Left lung (tissue), 10 donors: Measurements from ENCODE around the gene PFKFB3. TPM values are rescaled to one million over a fixed set of nuclear protein-coding genes. Genes with fewer than 3 reads are reported as not detected.

Experiments used
- ATAC-seq: fragments of 200-7000 bp; cut with Tn5 transposase; one replicate; pipeline ENCODE4 v1.9.1; 2020; ENCODE audit warnings: moderate library complexity
- DNase-seq, 4 donors: peaks; one replicate each; pipeline ENCODE4 v3.0.0-alpha.2; 2013 to 2020
- H3K27ac ChIP-seq, 2 donors: fragments of 200-600 bp; sonication (generic) in 1 of 2; one replicate each; pipeline versions ENCODE4 v1.5.0 to v1.8.0; 2020 to 2021
- H3K27me3 ChIP-seq, 2 donors: fragments of 200-600 bp; sonication (generic) in 1 of 2; one replicate each; pipeline versions ENCODE4 v1.5.0 to v1.8.0; 2020 to 2021
- H3K36me3 ChIP-seq, 2 donors: fragments of 200-600 bp; sonication (generic) in 1 of 2; one replicate each; pipeline versions ENCODE4 v1.5.0 to v1.8.0; 2020 to 2021
- H3K4me1 ChIP-seq, 2 donors: fragments of 200-600 bp; one replicate each; pipeline ENCODE4 v1.8.0; 2021
- H3K4me3 ChIP-seq, 2 donors: fragments of 200-600 bp; sonication (generic) in 1 of 2; one replicate each; pipeline versions ENCODE4 v1.5.0 to v1.8.0; 2020 to 2021; ENCODE audit warnings: mild to moderate bottlenecking in 1 of 2
- H3K9me3 ChIP-seq, 2 donors: fragments of 200-600 bp; sonication (generic) in 1 of 2; one replicate each; pipeline versions ENCODE4 v1.5.0 to v1.8.0; 2020 to 2021
- intact Hi-C, 2 donors: fragments of 100-400 bp; cut with DNase I; formaldehyde crosslinking; loops; one replicate each; pipeline versions ENCODE4 v1.11.2 to v1.14.2; 2022
- polyA plus RNA-seq, 6 donors: library from polyadenylated mRNA; unstranded; fragments of 120-200 nt; gene quantifications; one replicate each; pipeline ENCODE4 v1.2.1, GENCODE V29; 2013; ENCODE audit not compliant: insufficient read length in 6 of 6
- total RNA-seq, 2 donors: library from RNA; stranded (reverse); fragmentation: NEBNext Ultra II Directional; extraction: Animal tissue kit (Norgen Biotek cat#: 25700); gene quantifications; one replicate each; pipeline ENCODE4 v1.2.1, GENCODE V29; 2021
- TF ChIP-seq, protein P1 (sequence below), 2 donors: fragments of 200-600 bp; sonication (generic) in 1 of 2; IDR thresholded peaks; one replicate each; pipeline versions ENCODE4 v1.5.0 to v1.8.0; 2021; ENCODE audit warnings: antibody characterized with exemption in 2 of 2
- donor health status: DM: no; HTN: yes; CAD: no.
- donor health status: DM: no; HTN: no; CAD: no.

Gene PFKFB3
- total and polyA plus RNA-seq, 8 donors: 15.3 to 120 (median 22.5) TPM

DNA sequence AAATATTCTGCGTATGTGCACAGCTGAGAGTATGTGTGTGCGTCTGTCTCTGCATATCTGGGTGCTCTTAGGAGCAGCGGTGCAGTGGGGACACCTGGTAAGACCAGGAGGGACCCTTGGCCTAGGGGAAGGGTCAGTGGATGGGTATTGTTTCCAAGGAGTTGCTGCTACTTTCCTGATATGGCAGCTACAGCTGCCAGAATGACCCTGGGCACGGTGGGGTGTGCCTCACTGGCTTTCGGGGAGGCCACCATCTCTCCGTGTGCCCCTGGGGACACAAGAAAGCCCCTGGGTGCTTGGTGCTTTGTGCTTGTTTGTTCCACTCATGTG is 8.6 kb downstream of the PFKFB3 start:
- H3K4me3 ChIP-seq: no peak overlapping the region
- DNase-seq (no peak), ATAC-seq (no peak)
- no peaks in the 10 kb centered on the region for H3K9me3 ChIP-seq
- intact Hi-C loops: no loop called here
- peaks cover 0 to 43% of the 10 kb centered on the region in 2 donors for H3K4me1 ChIP-seq
- H3K27ac ChIP-seq: peak overlapping the region in 1 of 2 donors; percentile 48
- H3K27me3 ChIP-seq: no peaks in the 10 kb centered on the region
- TF ChIP-seq, protein P1, sequence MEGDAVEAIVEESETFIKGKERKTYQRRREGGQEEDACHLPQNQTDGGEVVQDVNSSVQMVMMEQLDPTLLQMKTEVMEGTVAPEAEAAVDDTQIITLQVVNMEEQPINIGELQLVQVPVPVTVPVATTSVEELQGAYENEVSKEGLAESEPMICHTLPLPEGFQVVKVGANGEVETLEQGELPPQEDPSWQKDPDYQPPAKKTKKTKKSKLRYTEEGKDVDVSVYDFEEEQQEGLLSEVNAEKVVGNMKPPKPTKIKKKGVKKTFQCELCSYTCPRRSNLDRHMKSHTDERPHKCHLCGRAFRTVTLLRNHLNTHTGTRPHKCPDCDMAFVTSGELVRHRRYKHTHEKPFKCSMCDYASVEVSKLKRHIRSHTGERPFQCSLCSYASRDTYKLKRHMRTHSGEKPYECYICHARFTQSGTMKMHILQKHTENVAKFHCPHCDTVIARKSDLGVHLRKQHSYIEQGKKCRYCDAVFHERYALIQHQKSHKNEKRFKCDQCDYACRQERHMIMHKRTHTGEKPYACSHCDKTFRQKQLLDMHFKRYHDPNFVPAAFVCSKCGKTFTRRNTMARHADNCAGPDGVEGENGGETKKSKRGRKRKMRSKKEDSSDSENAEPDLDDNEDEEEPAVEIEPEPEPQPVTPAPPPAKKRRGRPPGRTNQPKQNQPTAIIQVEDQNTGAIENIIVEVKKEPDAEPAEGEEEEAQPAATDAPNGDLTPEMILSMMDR (IDR thresholded peaks at IDR 0.05): no peak
- H3K36me3 ChIP-seq: peaks cover 0 to 71% of the 10 kb centered on the region in 2 donors

DNA sequence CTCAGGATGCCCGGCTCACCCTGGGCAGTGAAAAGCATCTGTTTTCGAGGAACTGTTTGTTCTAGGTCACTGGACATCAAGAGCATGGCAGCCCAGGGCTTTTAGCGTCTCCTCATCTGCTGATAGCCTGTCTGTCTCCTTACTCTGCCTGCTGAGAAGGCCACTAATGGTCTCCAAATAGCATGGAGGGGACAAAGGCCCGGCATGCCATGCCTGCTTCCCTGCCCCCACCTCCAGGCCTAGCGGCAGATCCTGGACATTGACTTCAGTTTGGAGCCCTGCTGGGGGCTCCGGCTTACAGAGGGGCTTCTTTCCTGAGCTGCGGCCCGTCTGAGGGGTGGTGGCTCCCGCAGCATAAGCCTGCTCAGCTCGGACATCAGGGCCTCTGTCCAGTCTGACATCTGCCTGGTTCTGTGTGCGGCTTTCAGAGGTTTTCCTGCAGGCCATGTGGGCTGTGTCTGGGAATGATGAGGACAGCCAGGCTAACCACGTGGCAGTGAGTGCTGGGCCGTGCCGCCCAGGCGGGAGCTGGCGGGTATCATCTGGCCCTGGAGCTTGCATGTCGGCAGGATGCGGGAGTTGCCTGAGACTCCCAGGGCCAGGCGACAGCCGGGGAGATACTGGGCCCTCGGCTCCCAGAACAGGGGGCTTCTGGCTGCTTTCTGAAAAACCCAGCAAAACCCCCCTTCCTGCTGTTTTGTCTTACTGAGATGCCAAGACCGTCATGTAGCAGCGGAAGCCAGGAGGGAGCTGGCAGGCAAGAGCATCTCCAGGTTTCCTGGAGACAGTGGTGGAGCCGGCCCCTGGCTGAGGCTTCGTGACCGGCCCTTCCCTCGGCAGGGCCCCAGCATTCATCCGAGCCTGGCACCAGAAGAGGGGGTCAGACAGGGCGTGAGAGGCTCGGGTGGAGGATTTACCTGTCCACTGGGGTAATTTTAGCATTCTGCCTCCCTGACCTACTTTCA is 9.2 kb downstream of the PFKFB3 start:
- H3K27ac ChIP-seq: peak overlapping the region in 1 of 2 donors; percentile 48
- ATAC-seq (peak; percentile 45), DNase-seq (peak in 2 of 4 donors; percentile 17 to 51)
- intact Hi-C loops: no loop called here
- peaks cover 0 to 43% of the 10 kb centered on the region in 2 donors for H3K4me1 ChIP-seq
- H3K4me3 ChIP-seq: no peak overlapping the region
- no peaks in the 10 kb centered on the region for H3K9me3 ChIP-seq
- H3K27me3 ChIP-seq: no peaks in the 10 kb centered on the region
- TF ChIP-seq, protein P1 (IDR thresholded peaks at IDR 0.05): no peak
- peaks cover 0 to 78% of the 10 kb centered on the region in 2 donors for H3K36me3 ChIP-seq

DNA sequence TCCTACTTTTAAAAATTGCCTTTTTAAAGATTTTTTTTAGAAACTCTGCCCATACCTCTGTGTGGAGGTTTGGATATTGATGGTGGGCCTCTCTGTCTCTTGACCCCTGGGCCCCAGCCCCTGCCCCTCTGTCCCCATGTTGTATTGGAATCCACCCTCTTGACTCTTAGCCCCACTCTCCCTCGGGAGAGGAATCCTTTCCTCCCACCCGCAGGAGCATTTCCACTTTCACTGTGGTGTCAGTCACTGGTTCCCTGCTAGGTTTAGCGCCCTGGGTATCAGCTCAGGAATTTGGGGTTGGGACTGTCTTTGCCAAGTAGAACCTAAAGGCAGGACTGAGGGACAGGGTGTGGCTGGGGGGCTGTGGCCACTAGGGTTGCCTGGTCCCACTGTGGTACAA is 10.1 kb downstream of the PFKFB3 start:
- no peaks in the 10 kb centered on the region for H3K9me3 ChIP-seq
- no peak for ATAC-seq
- H3K27ac ChIP-seq: no peak overlapping the region
- H3K4me3 ChIP-seq: no peak overlapping the region
- no peak for DNase-seq
- TF ChIP-seq, protein P1 (IDR thresholded peaks at IDR 0.05): no peak
- H3K36me3 ChIP-seq: peaks cover 0 to 83% of the 10 kb centered on the region in 2 donors
- intact Hi-C loops: no loop called here
- H3K4me1 ChIP-seq: peaks cover 0 to 39% of the 10 kb centered on the region in 2 donors
- H3K27me3 ChIP-seq: no peaks in the 10 kb centered on the region

DNA sequence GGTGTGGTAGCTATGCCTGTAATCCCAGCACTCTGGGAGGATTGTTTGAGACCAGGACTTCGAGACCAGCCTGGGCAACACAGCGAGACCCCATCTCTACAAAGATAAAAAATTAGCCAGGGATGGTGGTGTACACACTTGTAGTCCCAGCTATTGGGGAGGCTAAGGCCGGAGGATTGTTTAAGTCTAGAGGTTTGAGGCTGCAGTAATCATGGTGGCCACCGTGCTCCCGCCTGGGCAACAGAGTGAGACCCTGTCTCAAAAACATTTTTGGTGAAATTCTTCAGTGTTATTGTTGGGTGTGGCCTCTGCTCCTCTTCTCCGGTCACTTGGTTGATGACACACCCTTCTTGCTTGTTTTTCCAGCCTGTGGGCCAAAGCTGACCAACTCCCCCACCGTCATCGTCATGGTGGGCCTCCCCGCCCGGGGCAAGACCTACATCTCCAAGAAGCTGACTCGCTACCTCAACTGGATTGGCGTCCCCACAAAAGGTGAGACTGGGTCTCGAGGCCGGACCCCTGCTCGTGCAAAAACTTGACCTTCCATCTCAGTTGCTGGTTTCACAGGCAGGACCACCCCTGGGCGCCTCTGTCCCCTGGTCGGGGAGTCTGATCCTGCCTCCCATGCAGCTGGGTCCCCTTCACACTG is 10.6 kb downstream of the PFKFB3 start:
- H3K36me3 ChIP-seq: peaks cover 0 to 87% of the 10 kb centered on the region in 2 donors

More for the DNA sequence above, 10.6 kb downstream of the PFKFB3 start:
- intact Hi-C loops: no loop called here
- TF ChIP-seq, protein P1 (IDR thresholded peaks at IDR 0.05): no peak
- Histone ChIP-seq H3K4me1 (peaks cover 0 to 37% of the 10 kb centered on the region in 2 donors), H3K27me3 (no peaks in the 10 kb centered on the region), H3K9me3 (no peaks in the 10 kb centered on the region), H3K27ac (no peak overlapping the region), H3K4me3 (no peak overlapping the region)
- no peak for DNase-seq
- ATAC-seq: no peak
